Hematopoietic multipotent progenitor cell treated with erythropoietin and hydrocortisone succinate and interleukin-3 and kit ligand, for 15 days (in vitro differentiated cells): Measurements from ENCODE around the gene PCYT2.
"Not testable (repeated sequence)": the region's sequence is repeated elsewhere in the genome, so short reads cannot be mapped to it uniquely, and the experiment has no call there.

Source experiments
- DNase-seq: peaks from one replicate; pipeline ENCODE4 v3.0.0-alpha.2; 2015; ENCODE audit warnings: low spot score

The PCYT2 gene

GRCh38 chr17:81927152-81927652 is 16.0 kb upstream of the PCYT2 start:
- no peak for DNase-seq

GRCh38 chr17:81926451-81927151 is 15.4 kb upstream of the PCYT2 start:
- peak; percentile 81 for DNase-seq

- peak; percentile 47 for DNase-seq
These were observed 14.8 kb upstream of the PCYT2 start for GRCh38 chr17:81925860-81926450.

GRCh38 chr17:81924557-81925532 is 13.6 kb upstream of the PCYT2 start:
- peak; percentile 59 for DNase-seq

- DNase-seq: peak; percentile 93
These were observed 12.4 kb upstream of the PCYT2 start for GRCh38 chr17:81923302-81924260.

- DNase-seq: peak; percentile 36
These were observed 11.5 kb upstream of the PCYT2 start for GRCh38 chr17:81922566-81923301.

- DNase-seq: no peak
These were observed 10.9 kb upstream of the PCYT2 start for GRCh38 chr17:81921996-81922565.

GRCh38 chr17:81921537-81921862 is 10.3 kb upstream of the PCYT2 start:
- no peak for DNase-seq

GRCh38 chr17:81920612-81921536 is 9.7 kb upstream of the PCYT2 start:
- DNase-seq: no peak

GRCh38 chr17:81918832-81919545 is 7.8 kb upstream of the PCYT2 start:
- peak; percentile 68 for DNase-seq

GRCh38 chr17:81918333-81918669 is 7.1 kb upstream of the PCYT2 start:
- not testable (repeated sequence) for DNase-seq

- peak; percentile 88 for DNase-seq
These were observed 6.5 kb upstream of the PCYT2 start, which contains the start of gene SIRT7 for GRCh38 chr17:81917565-81918332. SIRT7 (minus strand) TSS chr17:81918176; CDS start chr17:81918131, 45 bp downstream.

GRCh38 chr17:81916234-81917001 is 5.2 kb upstream of the PCYT2 start:
- peak; percentile 68 for DNase-seq

- DNase-seq: no peak
These were observed 4.1 kb upstream of the PCYT2 start for GRCh38 chr17:81915331-81915730.

GRCh38 chr17:81914103-81914850 is 3.1 kb upstream of the PCYT2 start:
- no peak for DNase-seq

GRCh38 chr17:81913394-81914102 is 2.3 kb upstream of the PCYT2 start:
- no peak for DNase-seq
